Panc1 (cell line): Measurements from ENCODE around the gene ABCD3. TPM values are rescaled to one million over a fixed set of nuclear protein-coding genes. Genes with fewer than 3 reads are reported as not detected.

Source experiments
- ATAC-seq: fragments of 200-7000 bp; cut with Tn5 transposase; 2 replicates; pipeline ENCODE4 v1.9.1; 2020; ENCODE audit warnings: mild to moderate bottlenecking, moderate library complexity
- BruUV-seq: library from RNA; stranded (reverse); fragments of 400-500 nt; replicated peaks from 2 replicates; lab custom pipeline; 2021; lab: Mats Ljungman, UMichigan
- CTCF ChIA-PET: fragments of 300-600 bp; sonication (Branson Sonifier 250); formaldehyde crosslinking; loops from one replicate; lab custom pipeline; 2022; ENCODE audit warnings: antibody characterized with exemption; lab: Charles Lee
- POLR2A ChIA-PET: fragments of 300-600 bp; sonication (Branson Sonifier 250); formaldehyde crosslinking; loops from one replicate; lab custom pipeline; 2022; ENCODE audit warnings: antibody characterized with exemption; lab: Charles Lee
- DNase-seq: peaks from one replicate; pipeline ENCODE4 v3.0.0-alpha.2; 2010; ENCODE audit warnings: low read depth, low spot score
- H3K27ac ChIP-seq: 2 replicates; pipeline ENCODE4 v1.5.1; 2011; ENCODE audit warnings: mild to moderate bottlenecking, low read length, inconsistent platforms
- H3K27me3 ChIP-seq: fragments of 200-500 bp; sonication (Bioruptor generic); 2 replicates; pipeline ENCODE4 v1.6.0; 2014; ENCODE audit warnings: low read length, inconsistent platforms; ENCODE audit not compliant: control insufficient read depth, insufficient read depth
- H3K36me3 ChIP-seq: fragments of 200-500 bp; sonication (Bioruptor generic); 2 replicates; pipeline ENCODE4 v1.5.1; 2014; ENCODE audit warnings: inconsistent platforms, mild to moderate bottlenecking, low read length, moderate library complexity; ENCODE audit not compliant: control insufficient read depth, insufficient read depth
- H3K4me1 ChIP-seq: 2 replicates; pipeline ENCODE4 v1.5.1; 2011; ENCODE audit warnings: inconsistent platforms, mild to moderate bottlenecking, low read length, moderate library complexity; ENCODE audit not compliant: control insufficient read depth, insufficient read depth
- H3K4me3 ChIP-seq, 2 experiments: 2 replicates each; pipeline ENCODE4 v1.5.1; 2011 to 2012; ENCODE audit warnings: low read depth in 2 of 2, low read length in 2 of 2, mild to moderate bottlenecking in 2 of 2, inconsistent platforms in 1 of 2, moderate library complexity in 1 of 2
- H3K9me3 ChIP-seq: fragments of 200-500 bp; sonication (Bioruptor generic); 2 replicates; pipeline ENCODE4 v1.5.1; 2014; ENCODE audit warnings: low read depth, mild to moderate bottlenecking, inconsistent platforms, low read length, moderate library complexity; ENCODE audit not compliant: control insufficient read depth, insufficient read depth
- CTCF ChIP-seq: fragments of 450-650 bp; IDR thresholded peaks from 2 replicates; pipeline ENCODE4 v1.5.1; 2017; ENCODE audit warnings: mild to moderate bottlenecking
- POLR2AphosphoS5 ChIP-seq: IDR thresholded peaks from 2 replicates; pipeline ENCODE4 v1.6.1; 2012; ENCODE audit warnings: mild to moderate bottlenecking, low read depth, low read length, moderate library complexity
- REST ChIP-seq, 2 experiments: IDR thresholded peaks; 2 replicates each; pipeline ENCODE4 v1.6.1; 2011 to 2012; ENCODE audit warnings: low read depth in 2 of 2, control low read depth in 1 of 2, low read length in 1 of 2, mild to moderate bottlenecking in 1 of 2, moderate library complexity in 1 of 2; ENCODE audit not compliant: insufficient read depth in 1 of 2
- SIN3A ChIP-seq: IDR thresholded peaks from 2 replicates; pipeline ENCODE4 v1.6.1; 2012; ENCODE audit warnings: low read depth, mild to moderate bottlenecking, low read length, moderate library complexity, borderline replicate concordance; ENCODE audit not compliant: insufficient read depth
- TCF7L2 ChIP-seq: IDR thresholded peaks from 2 replicates; pipeline ENCODE4 v1.6.1; 2011; ENCODE audit warnings: mild to moderate bottlenecking, low read depth, low read length, inconsistent platforms
- in situ Hi-C: cut with HindIII; loops from 2 replicates; pipeline ENCODE4 v1.10.0; 2016; ENCODE audit warnings: low sequenced_read_pairs, low pct_unique_long_range_greater_than_20kb
- intact Hi-C: fragments of 100-400 bp; cut with micrococcal nuclease; formaldehyde crosslinking; loops from one replicate; pipeline ENCODE4 v1.10.0; 2022; ENCODE audit not compliant: unreplicated experiment
- total RNA-seq: library from RNA; stranded (reverse); gene quantifications from one replicate; pipeline ENCODE4 v1.2.1, GENCODE V29; 2021; ENCODE audit not compliant: unreplicated experiment

ABCD3 gene
- total RNA-seq, 1 experiment from 2014 or later: 40.5 TPM

- in situ Hi-C loops (no loop called here), intact Hi-C loops (no loop called here)
- BruUV-seq: TSS peak; percentile 66
- no peaks in the 10 kb centered on the region for H3K9me3 ChIP-seq
- ChIA-PET POLR2A (interaction anchor here (0.5 kb wide), 1 partner anchor 486 kb away, joined by 3 read pairs; no protein-coding TSS in a partner anchor), CTCF (no interaction called here)
- no peaks in the 10 kb centered on the region for H3K36me3 ChIP-seq
- ATAC-seq: peak; percentile 54
- H3K27ac ChIP-seq: peak overlapping the region; percentile 82
- H3K4me1 ChIP-seq: peaks cover 36% of the 10 kb centered on the region
- DNase-seq: no peak
- H3K27me3 ChIP-seq: no peaks in the 10 kb centered on the region
- H3K4me3 ChIP-seq: peak overlapping the region; percentile 81 to 91
- no peak for TF ChIP-seq TCF7L2
Observed at GRCh38 chr1:94418664-94419655, 771 bp downstream of the ABCD3 start.

- Histone ChIP-seq H3K9me3 (no peaks in the 10 kb centered on the region), H3K4me1 (peaks cover 46% of the 10 kb centered on the region), H3K4me3 (no peak overlapping the region), H3K27ac (no peak overlapping the region), H3K27me3 (no peaks in the 10 kb centered on the region), H3K36me3 (no peaks in the 10 kb centered on the region)
- ATAC-seq (no peak), DNase-seq (no peak)
- intact Hi-C loops (no loop called here), in situ Hi-C loops (no loop called here)
- POLR2A ChIA-PET: interaction anchor here (0.7 kb wide), 1 partner anchor 25 kb away, joined by 3 read pairs; no protein-coding TSS in a partner anchor
- CTCF ChIA-PET: no interaction called here
- BruUV-seq: no TSS peak
- TF ChIP-seq POLR2AphosphoS5 (no peak), REST (IDR thresholded peaks at IDR 0.05; ENCODE audit: insufficient read depth in 1 of 2, low read depth in 2 of 2, low read length in 1 of 2) (no peak), CTCF (no peak), TCF7L2 (no peak), SIN3A (no peak)
Observed at GRCh38 chr1:94422115-94422820, 4.1 kb downstream of the ABCD3 start.
